ENCODE results near the gene RNF125.
"Not testable (repeated sequence)": the region's sequence is repeated elsewhere in the genome, so short reads cannot be mapped to it uniquely, and the experiment has no call there.

Gene RNF125

DNA sequence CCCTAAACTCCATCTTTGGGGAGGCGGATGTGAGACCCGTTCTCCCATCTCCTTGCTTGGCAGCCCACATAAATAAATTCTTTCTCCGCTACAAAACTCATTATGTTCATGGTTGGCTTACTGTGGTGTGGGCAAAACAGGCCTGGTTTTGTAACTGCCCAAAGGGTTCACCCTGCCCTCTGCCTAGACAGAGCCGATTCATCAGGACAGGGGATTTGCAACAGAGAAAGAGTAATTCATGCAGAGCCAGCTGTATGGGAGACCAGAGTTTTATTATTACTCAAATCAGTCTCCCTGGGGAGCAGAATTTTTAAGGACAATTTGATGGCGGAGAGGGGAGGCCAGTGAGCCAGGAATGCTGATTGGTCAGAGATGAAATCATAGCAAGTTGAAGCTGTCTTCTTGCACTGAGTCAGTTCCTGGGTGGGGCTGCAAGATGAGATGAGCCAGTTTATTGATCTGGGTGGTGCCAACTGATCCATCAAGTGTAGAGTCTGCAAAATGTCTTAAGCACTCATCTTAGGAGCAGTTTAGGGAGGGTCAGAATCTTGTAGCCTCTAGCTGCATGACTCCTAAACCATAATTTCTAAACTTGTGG lies 8.4 kb upstream of the RNF125 start:
- DNase-seq (ENCODE audit: low read depth), result no peak
- TF ChIP-seq, protein P1, sequence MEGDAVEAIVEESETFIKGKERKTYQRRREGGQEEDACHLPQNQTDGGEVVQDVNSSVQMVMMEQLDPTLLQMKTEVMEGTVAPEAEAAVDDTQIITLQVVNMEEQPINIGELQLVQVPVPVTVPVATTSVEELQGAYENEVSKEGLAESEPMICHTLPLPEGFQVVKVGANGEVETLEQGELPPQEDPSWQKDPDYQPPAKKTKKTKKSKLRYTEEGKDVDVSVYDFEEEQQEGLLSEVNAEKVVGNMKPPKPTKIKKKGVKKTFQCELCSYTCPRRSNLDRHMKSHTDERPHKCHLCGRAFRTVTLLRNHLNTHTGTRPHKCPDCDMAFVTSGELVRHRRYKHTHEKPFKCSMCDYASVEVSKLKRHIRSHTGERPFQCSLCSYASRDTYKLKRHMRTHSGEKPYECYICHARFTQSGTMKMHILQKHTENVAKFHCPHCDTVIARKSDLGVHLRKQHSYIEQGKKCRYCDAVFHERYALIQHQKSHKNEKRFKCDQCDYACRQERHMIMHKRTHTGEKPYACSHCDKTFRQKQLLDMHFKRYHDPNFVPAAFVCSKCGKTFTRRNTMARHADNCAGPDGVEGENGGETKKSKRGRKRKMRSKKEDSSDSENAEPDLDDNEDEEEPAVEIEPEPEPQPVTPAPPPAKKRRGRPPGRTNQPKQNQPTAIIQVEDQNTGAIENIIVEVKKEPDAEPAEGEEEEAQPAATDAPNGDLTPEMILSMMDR (IDR thresholded peaks at IDR 0.05; ENCODE audit: control insufficient read depth, extremely low read depth, insufficient read depth), result no peak
- H3K4me3 ChIP-seq (ENCODE audit: low read depth, low read length), result no peak overlapping the region

GRCh38 chr18:32011193-32011592 lies 7.4 kb upstream of the RNF125 start:
- no peak overlapping the region for H3K4me3 ChIP-seq (ENCODE audit: low read depth, low read length)
- no peak for DNase-seq (ENCODE audit: low read depth)
- TF ChIP-seq, protein P1 (IDR thresholded peaks at IDR 0.05; ENCODE audit: control insufficient read depth, extremely low read depth, insufficient read depth), result no peak

- H3K4me3 ChIP-seq (ENCODE audit: low read depth, low read length), result peak overlapping the region; percentile 62
- TF ChIP-seq, protein P1 (IDR thresholded peaks at IDR 0.05; ENCODE audit: control insufficient read depth, extremely low read depth, insufficient read depth), result peak; percentile 33
- no peak for DNase-seq (ENCODE audit: low read depth)
Measured at GRCh38 chr18:32019251-32019948, 775 bp downstream of the RNF125 start.

DNA sequence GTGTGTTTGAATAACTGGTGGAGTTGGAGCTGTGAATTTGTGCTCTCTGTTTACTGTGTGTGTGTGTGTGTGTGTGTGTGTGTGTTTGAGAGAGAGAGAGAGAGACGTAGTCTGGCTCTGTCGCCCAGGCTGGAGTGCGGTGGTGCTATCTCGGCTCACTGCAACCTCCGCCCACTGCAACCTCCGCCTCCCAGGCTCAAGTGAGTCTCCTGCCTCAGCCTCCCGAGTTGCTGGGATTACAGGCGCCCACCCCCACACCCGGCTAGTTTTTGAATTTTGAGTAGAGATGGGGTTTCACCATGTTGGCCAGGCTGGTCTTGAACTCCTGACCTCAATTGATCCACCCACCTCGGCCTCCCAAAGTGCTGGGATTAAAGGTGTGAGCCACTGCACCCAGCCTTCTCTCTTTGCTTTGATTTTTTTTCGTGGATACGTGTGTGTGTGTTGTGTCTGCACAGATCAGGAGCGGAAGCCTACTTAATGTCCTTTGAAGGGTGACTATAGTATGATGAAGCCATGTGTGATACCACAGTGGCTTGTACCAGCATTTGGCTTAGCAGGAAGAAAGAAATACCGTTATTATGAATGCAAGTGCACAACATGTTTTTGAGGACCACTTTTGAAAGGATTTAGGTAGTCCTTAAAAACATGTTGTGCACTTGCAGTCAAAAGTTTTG lies 1.5 kb downstream of the RNF125 start:
- peak overlapping the region; percentile 62 for H3K4me3 ChIP-seq (ENCODE audit: low read depth, low read length)
- DNase-seq (ENCODE audit: low read depth), result not testable (repeated sequence)

GRCh38 chr18:32021756-32022564 lies 3.3 kb downstream of the RNF125 start:
- TF ChIP-seq, protein P1 (IDR thresholded peaks at IDR 0.05; ENCODE audit: control insufficient read depth, extremely low read depth, insufficient read depth), result no peak
- H3K4me3 ChIP-seq (ENCODE audit: low read depth, low read length), result no peak overlapping the region
- no peak for DNase-seq (ENCODE audit: low read depth)

DNA sequence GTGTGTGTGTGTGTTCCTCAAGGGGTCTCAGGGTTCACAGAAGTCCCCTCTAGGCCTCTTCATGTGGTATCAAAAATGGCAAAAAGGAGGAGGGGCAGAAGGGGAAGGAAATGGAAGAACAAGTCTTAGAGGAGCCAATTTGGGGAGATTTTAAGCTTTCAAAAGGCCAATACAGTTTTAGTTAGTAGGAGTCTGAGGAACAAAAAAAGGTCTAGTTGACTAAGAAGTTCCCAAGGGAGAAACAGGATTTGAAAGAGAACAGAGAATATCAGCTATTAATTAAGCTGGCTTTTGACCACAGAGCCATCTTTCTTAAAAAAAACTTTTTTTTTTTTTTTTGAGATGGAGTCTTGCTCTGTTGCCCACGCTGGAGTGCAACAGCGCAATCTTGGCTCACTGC lies 7.1 kb downstream of the RNF125 start:
- no peak for DNase-seq (ENCODE audit: low read depth)
- no peak overlapping the region for H3K4me3 ChIP-seq (ENCODE audit: low read depth, low read length)
- TF ChIP-seq, protein P1 (IDR thresholded peaks at IDR 0.05; ENCODE audit: control insufficient read depth, extremely low read depth, insufficient read depth), result no peak
